Right lobe of liver (tissue), 4 donors: Measurements from ENCODE around the gene KCTD14.

Source experiments
- CTCF ChIP-seq, 4 donors: fragments of 200-600 bp in 3 of 4; fragments of 450-650 bp in 1 of 4; IDR thresholded peaks; one replicate each; pipeline versions ENCODE4 v1.5.1 to v1.8.0; 2016 to 2022; ENCODE audit warnings: antibody characterized with exemption in 4 of 4, mild to moderate bottlenecking in 2 of 4
- POLR2A ChIP-seq: fragments of 450-650 bp; IDR thresholded peaks from one replicate; pipeline ENCODE4 v1.6.1; 2017; ENCODE audit warnings: antibody characterized with exemption, mild to moderate bottlenecking
- donor health status: DM: no; HTN: no; CAD: no.
- donor health status: DM: no; HTN: no; CAD: no.
- donor health status: DM: no; HTN: yes; CAD: no.

GRCh38 chr11:78067704-78068103, 44.6 kb upstream of the KCTD14 start:
- TF ChIP-seq CTCF (IDR thresholded peaks at IDR 0.05) (no peak), POLR2A (no peak)
